Heart right ventricle (tissue), 16 donors: ENCODE measurements around the gene CACNA1C. TPM values are rescaled to one million over a fixed set of nuclear protein-coding genes. Genes with fewer than 3 reads are reported as not detected.

Source experiments
- ATAC-seq, 8 donors: fragments of 200-7000 bp; cut with Tn5 transposase; one replicate each; pipeline ENCODE4 v1.9.1; 2020; ENCODE audit warnings: mild to moderate bottlenecking in 8 of 8, moderate library complexity in 8 of 8, moderate number of reproducible peaks in 1 of 8
- DNase-seq, 2 donors: peaks; one replicate each; pipeline ENCODE4 v3.0.0-alpha.2; 2020
- H3K27ac ChIP-seq, 10 donors: fragments of 200-600 bp; sonication (generic) in 2 of 10; one replicate each; pipeline versions ENCODE4 v1.5.0 to v1.8.0; 2020 to 2022; ENCODE audit warnings: mild to moderate bottlenecking in 3 of 10
- H3K27me3 ChIP-seq, 7 donors: fragments of 200-600 bp; one replicate each; pipeline ENCODE4 v1.8.0; 2021 to 2022; ENCODE audit warnings: mild to moderate bottlenecking in 2 of 7
- H3K36me3 ChIP-seq, 9 donors: fragments of 200-600 bp; sonication (generic) in 1 of 9; one replicate each; pipeline versions ENCODE4 v1.5.0 to v1.8.0; 2020 to 2022; ENCODE audit warnings: mild to moderate bottlenecking in 2 of 9
- H3K4me1 ChIP-seq, 9 donors: fragments of 200-600 bp; sonication (generic) in 1 of 9; one replicate each; pipeline versions ENCODE4 v1.5.0 to v1.8.0; 2020 to 2022; ENCODE audit warnings: mild to moderate bottlenecking in 4 of 9
- H3K4me3 ChIP-seq, 10 donors: fragments of 200-600 bp; sonication (generic) in 2 of 10; one replicate each; pipeline versions ENCODE4 v1.5.0 to v1.8.0; 2020 to 2022; ENCODE audit warnings: mild to moderate bottlenecking in 7 of 10, moderate library complexity in 2 of 10
- H3K9me3 ChIP-seq, 11 donors: fragments of 200-600 bp in 10 of 11; sonication (generic) in 2 of 11; one replicate each; pipeline versions ENCODE4 v1.5.0 to v1.8.0; 2013 to 2022; ENCODE audit warnings: mild to moderate bottlenecking in 2 of 11, control low read depth in 1 of 11, moderate library complexity in 1 of 11
- CTCF ChIP-seq, 9 donors: fragments of 200-600 bp; sonication (generic) in 2 of 9; IDR thresholded peaks; one replicate each; pipeline versions ENCODE4 v1.5.0 to v1.8.0; 2021 to 2022; ENCODE audit warnings: antibody characterized with exemption in 9 of 9, mild to moderate bottlenecking in 5 of 9, moderate library complexity in 1 of 9
- WGBS, 2 donors: extraction: QIAGEN DNeasy Blood & Tissue Kit; methylation state at CpG; one replicate each; pipeline ENCODE4 v1.1.7; 2013; ENCODE audit warnings: inconsistent platforms in 1 of 2; 5-methylcytosine and 5-hydroxymethylcytosine counted together
- intact Hi-C, 10 donors: fragments of 100-400 bp; cut with DNase I; formaldehyde crosslinking; loops; one replicate each; pipeline versions ENCODE4 v1.11.1 to v1.14.2; 2022
- polyA plus RNA-seq, 2 donors: library from polyadenylated mRNA; stranded (reverse); fragments of 200-250 nt; gene quantifications; one replicate each; pipeline ENCODE4 v1.2.3, GENCODE V29; 2013
- total RNA-seq, 10 donors: library from RNA; stranded (reverse); fragmentation: NEBNext Ultra II Directional in 3 of 10; extraction: Animal tissue kit (Norgen Biotek cat#: 25700) in 3 of 10; gene quantifications; one replicate each; pipeline versions ENCODE4 v1.2.1 to v1.2.4, GENCODE V29; 2021 to 2023
- donor health status: Arrhythmogenic right ventricular cardiomyopathy.
- donor health status: ischemic (EF 13 %, LVEDD 7.1; RV severe dilation, severe dysfunction).
- donor health status: healthy with polysubstance abuse.
- donor health status: DM: no; HTN: yes; CAD: no.
- donor health status: DM: no; HTN: no; CAD: no.
- donor health status: ischemic (EF 25% LVEDD 6.9; RV normal size, moderate dysfunction).
- donor health status: ischemic (EF 25% LVEDD 5.7; RV mildly dilated, moderate dysfunction).
- donor health status: healthy.
- donor health status: DM: yes; HTN: yes; CAD: no.
- donor health status: Ischemic cardiomyopathy.
- donor health status: ischemic (EF 35%, LVEDD 5.7; RV mildly dilated, moderate dysfunction).
- donor health status: nonischemic (EF 11% LVEDD 7.7; RV severe dilation, severe dysfunction).
- donor health status: DM: yes; HTN: yes; CAD: no.
- donor health status: PGD.
- donor health status: ischemic (EF 29% LVEDD 5.4; RV normal size, mild dysfunction).
- donor health status: nonischemic (EF 23%, LVEDD 6.1; RV moderate dilation, normal function).

Gene CACNA1C
- total and polyA plus RNA-seq, 12 donors: 19.1 to 222 (median 183) TPM

DNA sequence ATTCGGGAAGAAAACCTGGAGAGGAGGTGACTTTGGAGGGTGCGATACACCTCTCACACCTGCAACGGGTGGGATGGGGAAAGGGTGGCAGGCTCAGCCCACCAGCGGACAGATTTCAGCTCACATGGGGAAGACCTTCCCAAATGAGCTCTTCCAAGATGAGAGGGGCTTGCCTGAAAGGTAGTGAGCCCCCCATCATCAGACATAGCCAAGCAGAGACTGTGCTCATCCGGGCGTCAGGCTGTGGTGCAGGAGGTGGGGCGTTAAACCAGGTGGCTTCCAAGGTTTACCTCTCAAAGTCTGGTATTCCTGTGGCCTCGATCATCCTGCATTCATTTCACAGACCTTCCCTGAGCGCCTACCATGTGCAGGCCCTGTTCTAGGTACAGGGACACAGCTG, 636.6 kb downstream of the CACNA1C start:
- intact Hi-C loops: loop anchor here in 1 of 10 donors (10.0 kb wide), 1 partner anchor 95 kb away; no protein-coding TSS in a partner anchor

GRCh38 chr12:2689879-2690278, 637.1 kb downstream of the CACNA1C start:
- Histone ChIP-seq H3K4me1 (peaks cover 0 to 22% (median 0%) of the 10 kb centered on the region in 9 donors), H3K27ac (no peak overlapping the region), H3K4me3 (no peak overlapping the region), H3K27me3 (peaks cover 0 to 13% (median 0%) of the 10 kb centered on the region in 7 donors), H3K9me3 (no peaks in the 10 kb centered on the region), H3K36me3 (peaks cover 0 to 64% (median 21%) of the 10 kb centered on the region in 9 donors)
- ATAC-seq (no peak), DNase-seq (no peak)
- 80 to 81% methylated on average over 8 of the region's 8 CpGs for WGBS, 2 donors
- intact Hi-C loops: loop anchor here in 1 of 10 donors (10.0 kb wide), 1 partner anchor 95 kb away; no protein-coding TSS in a partner anchor
- TF ChIP-seq CTCF (IDR thresholded peaks at IDR 0.05): no peak

More for the DNA sequence above, 636.6 kb downstream of the CACNA1C start:
- ATAC-seq: no peak
- H3K36me3 ChIP-seq: peaks cover 0 to 68% (median 21%) of the 10 kb centered on the region in 9 donors
- no peak overlapping the region for H3K4me3 ChIP-seq
- 94 to 96% methylated on average over 9 of the region's 9 CpGs for WGBS, 2 donors
- no peak overlapping the region for H3K27ac ChIP-seq
- H3K27me3 ChIP-seq: peaks cover 0 to 13% (median 0%) of the 10 kb centered on the region in 7 donors
- H3K4me1 ChIP-seq: peaks cover 0 to 22% (median 0%) of the 10 kb centered on the region in 9 donors
- no peak for TF ChIP-seq CTCF (IDR thresholded peaks at IDR 0.05)
- no peaks in the 10 kb centered on the region for H3K9me3 ChIP-seq
- no peak for DNase-seq

DNA sequence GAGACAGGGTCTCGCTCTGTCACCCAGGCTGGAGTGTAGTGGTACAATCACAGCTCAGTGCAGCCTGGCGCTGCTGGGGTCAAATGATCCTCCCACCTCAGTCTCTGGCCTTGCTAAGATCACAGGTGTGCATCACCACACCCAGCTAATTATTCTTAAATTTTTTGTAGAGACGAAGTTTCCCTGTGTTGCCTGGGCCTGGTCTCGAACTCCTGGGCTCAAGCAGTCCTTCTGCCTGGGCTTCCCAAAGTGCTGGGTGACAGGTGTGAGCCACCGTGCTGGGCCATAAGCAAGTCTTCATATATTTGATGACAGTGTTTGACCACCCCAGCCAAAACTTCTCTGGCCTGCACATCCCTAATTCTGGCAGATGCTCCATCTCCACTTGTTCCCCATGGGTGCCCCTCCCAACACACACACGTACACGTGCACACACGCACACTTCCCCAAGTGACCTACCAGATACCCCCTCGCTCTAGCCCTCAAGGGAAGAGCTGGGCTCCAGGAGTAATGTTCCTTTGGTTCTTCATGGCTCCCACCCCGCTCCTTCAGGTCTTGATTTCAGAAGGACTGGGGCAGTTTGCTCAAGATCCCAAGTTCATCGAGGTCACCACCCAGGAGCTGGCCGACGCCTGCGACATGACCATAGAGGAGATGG, 637.7 kb downstream of the CACNA1C start:
- no peak for TF ChIP-seq CTCF (IDR thresholded peaks at IDR 0.05)
- ATAC-seq (no peak), DNase-seq (no peak)
- 75 to 81% methylated on average over 14 of the region's 14 CpGs for WGBS, 2 donors
- H3K27ac ChIP-seq: no peak overlapping the region
- intact Hi-C loops: no loop called here
- H3K9me3 ChIP-seq: no peaks in the 10 kb centered on the region
- peak overlapping the region in 7 of 10 donors; percentile 11 to 57 (median 48) for H3K4me3 ChIP-seq
- H3K4me1 ChIP-seq: peaks cover 0 to 22% (median 0%) of the 10 kb centered on the region in 9 donors
- peaks cover 0 to 13% (median 0%) of the 10 kb centered on the region in 7 donors for H3K27me3 ChIP-seq
- H3K36me3 ChIP-seq: peaks cover 0 to 63% (median 21%) of the 10 kb centered on the region in 9 donors

DNA sequence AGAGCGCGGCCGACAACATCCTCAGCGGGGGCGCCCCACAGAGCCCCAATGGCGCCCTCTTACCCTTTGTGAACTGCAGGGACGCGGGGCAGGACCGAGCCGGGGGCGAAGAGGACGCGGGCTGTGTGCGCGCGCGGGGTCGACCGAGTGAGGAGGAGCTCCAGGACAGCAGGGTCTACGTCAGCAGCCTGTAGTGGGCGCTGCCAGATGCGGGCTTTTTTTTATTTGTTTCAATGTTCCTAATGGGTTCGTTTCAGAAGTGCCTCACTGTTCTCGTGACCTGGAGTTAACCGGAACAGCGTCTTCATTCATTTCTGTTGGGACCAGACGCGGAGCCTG, 638.2 kb downstream of the CACNA1C start:
- WGBS, 2 donors: 49 to 51% methylated on average over 28 of the region's 28 CpGs
- Histone ChIP-seq H3K27me3 (peaks cover 0 to 13% (median 0%) of the 10 kb centered on the region in 7 donors), H3K4me3 (peak overlapping the region in 9 of 10 donors; percentile 11 to 57 (median 46)), H3K4me1 (peaks cover 0 to 22% (median 0%) of the 10 kb centered on the region in 9 donors), H3K27ac (peak overlapping the region in 1 of 10 donors; percentile 77), H3K36me3 (peaks cover 0 to 58% (median 21%) of the 10 kb centered on the region in 9 donors), H3K9me3 (no peaks in the 10 kb centered on the region)
- intact Hi-C loops: no loop called here
- peak in 2 of 9 donors; percentile 18 to 20 for TF ChIP-seq CTCF (IDR thresholded peaks at IDR 0.05)
- DNase-seq (no peak), ATAC-seq (peak in 2 of 8 donors; percentile 3 to 31)
